ENCODE measurements around the gene MAST3.

- TF ChIP-seq EZH2phosphoT487 (IDR thresholded peaks at IDR 0.05; ENCODE audit: low read depth) (no peak), CTCF (IDR thresholded peaks at IDR 0.05; ENCODE audit: low read depth, low read length) (no peak)
Observed at GRCh38 chr19:18174983-18175382, 77.4 kb downstream of the MAST3 start.
